ENCODE results near the gene EMC6.

Gene EMC6

DNA sequence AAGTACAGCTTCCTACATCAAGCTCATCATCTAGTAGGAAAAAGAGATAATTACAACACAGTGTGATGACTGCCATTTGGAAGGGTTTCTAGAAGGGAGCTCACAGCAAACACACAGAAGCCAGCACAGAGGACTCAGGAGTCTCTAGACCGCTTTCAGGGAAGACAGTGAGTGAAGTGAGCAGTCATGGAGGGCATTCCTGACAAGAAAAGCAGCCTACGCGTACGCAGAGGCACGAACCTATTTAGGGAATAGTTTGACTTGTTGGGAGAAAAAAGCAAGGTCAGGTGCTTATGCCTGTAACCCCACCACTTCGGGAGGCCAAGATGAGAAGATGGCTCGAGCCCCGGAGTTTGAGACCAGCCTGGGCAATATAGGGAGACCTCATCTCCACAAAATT lies 46.7 kb downstream of the EMC6 start:
- no peak for DNase-seq

DNA sequence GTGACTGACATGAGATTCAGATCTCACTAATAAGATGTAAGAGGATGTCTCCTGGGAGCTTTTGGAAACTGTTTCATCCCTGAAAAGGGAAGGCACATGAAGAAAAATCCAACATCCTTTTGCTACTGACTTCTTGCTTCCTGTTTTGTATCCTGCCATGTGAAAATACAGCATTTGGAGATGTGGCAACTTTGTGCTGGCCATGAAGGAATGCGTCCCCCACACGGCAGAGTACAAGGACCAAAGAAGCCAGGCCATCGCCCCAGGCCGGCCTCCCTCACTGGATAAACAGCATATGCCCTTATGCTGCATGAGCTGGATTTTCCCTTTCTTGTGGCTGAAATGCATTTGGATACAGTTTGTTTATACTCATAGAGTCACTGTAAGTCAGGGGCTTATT lies 49.6 kb downstream of the EMC6 start:
- peak; percentile 20 for DNase-seq

DNA sequence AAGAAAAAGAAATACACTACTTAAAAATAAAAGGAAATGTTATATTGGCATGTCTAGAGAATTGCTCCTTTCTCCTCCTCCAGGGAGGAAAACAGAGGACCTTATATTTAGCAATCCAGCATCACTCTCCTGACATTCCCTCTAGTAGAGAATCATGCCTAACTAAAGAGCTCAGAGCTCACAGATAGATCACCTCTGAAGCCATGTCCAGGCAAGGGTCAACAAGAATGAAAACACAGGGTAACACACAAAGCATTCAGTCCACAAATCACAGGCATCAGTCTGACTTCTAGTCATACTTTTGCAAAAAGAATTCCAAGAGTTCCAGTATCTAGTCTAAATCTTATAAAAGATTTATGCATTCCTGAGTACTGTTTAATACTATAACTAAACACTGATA lies 50.7 kb downstream of the EMC6 start:
- no peak for DNase-seq
